OCI-LY7 (cell line): ENCODE measurements around the gene GVQW3. TPM values are rescaled to one million over a fixed set of nuclear protein-coding genes. Genes with fewer than 3 reads are reported as not detected.

Experiments
- BruUV-seq: library from RNA; stranded (reverse); fragments of 400-500 nt; replicated peaks from 2 replicates; lab custom pipeline; 2021; lab: Mats Ljungman, UMichigan
- CTCF ChIA-PET: fragments of 300-600 bp; sonication (Branson Sonifier 250); formaldehyde crosslinking; loops from one replicate; lab custom pipeline; 2022; ENCODE audit warnings: antibody characterized with exemption; ENCODE audit not compliant: unreplicated experiment; lab: Charles Lee
- POLR2A ChIA-PET: fragments of 300-600 bp; sonication (Branson Sonifier 250); formaldehyde crosslinking; loops from one replicate; lab custom pipeline; 2022; ENCODE audit warnings: antibody characterized with exemption; lab: Charles Lee
- DNase-seq: peaks from one replicate; pipeline ENCODE4 v3.0.0-alpha.2; 2015; ENCODE audit warnings: low spot score
- H2AFZ ChIP-seq: fragments of 200-600 bp; sonication (generic), shearing (Covaris generic); 2 replicates; pipeline ENCODE4 v1.6.1; 2014; ENCODE audit warnings: mild to moderate bottlenecking, antibody characterized with exemption, low read length, moderate library complexity
- H3K27ac ChIP-seq: fragments of 200-600 bp; sonication (generic); 2 replicates; pipeline ENCODE4 v1.5.1; 2014; ENCODE audit warnings: mixed run types, low read depth, mild to moderate bottlenecking, moderate library complexity, low read length, inconsistent platforms; ENCODE audit not compliant: poor library complexity, severe bottlenecking
- H3K36me3 ChIP-seq: fragments of 200-600 bp; sonication (generic); 2 replicates; pipeline ENCODE4 v1.6.1; 2014; ENCODE audit warnings: mild to moderate bottlenecking, antibody characterized with exemption, low read length, moderate library complexity, mixed read lengths; ENCODE audit not compliant: insufficient read depth
- H3K4me1 ChIP-seq: fragments of 200-600 bp; sonication (generic); 2 replicates; pipeline ENCODE4 v1.5.1; 2014; ENCODE audit warnings: mild to moderate bottlenecking, low read length; ENCODE audit not compliant: insufficient read depth, poor library complexity, severe bottlenecking
- H3K4me2 ChIP-seq: fragments of 200-600 bp; sonication (generic); 2 replicates; pipeline ENCODE4 v1.6.1; 2014; ENCODE audit warnings: mild to moderate bottlenecking, low read length
- H3K4me3 ChIP-seq: fragments of 200-600 bp; sonication (generic); 2 replicates; pipeline ENCODE4 v1.5.1; 2014; ENCODE audit warnings: mild to moderate bottlenecking, low read depth, low read length; ENCODE audit not compliant: poor library complexity, severe bottlenecking
- H3K79me2 ChIP-seq: fragments of 200-600 bp; sonication (generic); 2 replicates; pipeline ENCODE4 v1.6.1; 2016; ENCODE audit warnings: low read depth, mild to moderate bottlenecking, low read length, moderate library complexity, mixed read lengths; ENCODE audit not compliant: insufficient read depth
- H3K9me2 ChIP-seq: fragments of 200-600 bp; sonication (generic); 2 replicates; pipeline ENCODE4 v1.6.1; 2016; ENCODE audit warnings: mild to moderate bottlenecking, low read length, mixed read lengths; ENCODE audit not compliant: insufficient read depth
- H3K9me3 ChIP-seq: fragments of 200-600 bp; sonication (generic); 2 replicates; pipeline ENCODE4 v1.6.1; 2014; ENCODE audit warnings: mild to moderate bottlenecking, mixed run types, low read length, mixed read lengths
- H4K20me1 ChIP-seq: fragments of 200-600 bp; sonication (generic); 2 replicates; pipeline ENCODE4 v1.6.1; 2014; ENCODE audit warnings: mild to moderate bottlenecking, antibody characterized with exemption, low read length, moderate library complexity, mixed read lengths; ENCODE audit not compliant: insufficient read depth
- EZH2phosphoT487 ChIP-seq: fragments of 200-600 bp; sonication (generic); IDR thresholded peaks from 2 replicates; pipeline ENCODE4 v1.6.1; 2018; ENCODE audit warnings: low read depth, borderline replicate concordance, mild to moderate bottlenecking, mixed run types, antibody characterized with exemption, low read length, moderate library complexity, mixed read lengths
- intact Hi-C: fragments of 100-400 bp; cut with micrococcal nuclease; formaldehyde crosslinking; loops from one replicate; pipeline ENCODE4 v1.10.0; 2022; ENCODE audit not compliant: unreplicated experiment
- total RNA-seq, 2 experiments: library from RNA; depleted of rRNA in 1 of 2; stranded (reverse); fragments of >200 nt in 1 of 2; shearing (Covaris generic) in 1 of 2; gene quantifications; 2 replicates each; pipeline ENCODE4 v1.2.3, GENCODE V29; 2014 to 2022
- TF ChIP-seq, protein P1 (sequence below): fragments of 200-600 bp; sonication (generic); conservative IDR thresholded peaks from 2 replicates; pipeline ENCODE4 v1.5.1; 2014; ENCODE audit warnings: mild to moderate bottlenecking, antibody characterized with exemption, low read length, moderate library complexity, mixed read lengths

Gene GVQW3
- total RNA-seq, 2 experiments from 2014 or later, result 15.4 to 16.5 TPM

- H3K79me2 ChIP-seq, result peaks cover 38% of the 10 kb centered on the region
- no peaks in the 10 kb centered on the region for H3K9me3 ChIP-seq
- H3K27ac ChIP-seq, result peak within 1 kb of the TSS; percentile 64
- ChIA-PET POLR2A (interaction anchor here (1.0 kb wide), 1 partner anchor 9 kb away, joined by 3 read pairs; no protein-coding TSS in a partner anchor), CTCF (interaction anchor here (0.5 kb wide), 1 partner anchor 860 kb away, joined by 4 read pairs; no protein-coding TSS in a partner anchor)
- peaks cover 34% of the 10 kb centered on the region for H3K36me3 ChIP-seq
- intact Hi-C loops, result loop anchor here (1.0 to 10.0 kb wide), 4 partner anchors 63 to 1550 kb away; partner anchors contain the start of genes GVQW3, INTS4, LRRC32 and THAP12
- peak within 1 kb of the TSS; percentile 93 for H3K4me2 ChIP-seq
- TF ChIP-seq, protein P1, sequence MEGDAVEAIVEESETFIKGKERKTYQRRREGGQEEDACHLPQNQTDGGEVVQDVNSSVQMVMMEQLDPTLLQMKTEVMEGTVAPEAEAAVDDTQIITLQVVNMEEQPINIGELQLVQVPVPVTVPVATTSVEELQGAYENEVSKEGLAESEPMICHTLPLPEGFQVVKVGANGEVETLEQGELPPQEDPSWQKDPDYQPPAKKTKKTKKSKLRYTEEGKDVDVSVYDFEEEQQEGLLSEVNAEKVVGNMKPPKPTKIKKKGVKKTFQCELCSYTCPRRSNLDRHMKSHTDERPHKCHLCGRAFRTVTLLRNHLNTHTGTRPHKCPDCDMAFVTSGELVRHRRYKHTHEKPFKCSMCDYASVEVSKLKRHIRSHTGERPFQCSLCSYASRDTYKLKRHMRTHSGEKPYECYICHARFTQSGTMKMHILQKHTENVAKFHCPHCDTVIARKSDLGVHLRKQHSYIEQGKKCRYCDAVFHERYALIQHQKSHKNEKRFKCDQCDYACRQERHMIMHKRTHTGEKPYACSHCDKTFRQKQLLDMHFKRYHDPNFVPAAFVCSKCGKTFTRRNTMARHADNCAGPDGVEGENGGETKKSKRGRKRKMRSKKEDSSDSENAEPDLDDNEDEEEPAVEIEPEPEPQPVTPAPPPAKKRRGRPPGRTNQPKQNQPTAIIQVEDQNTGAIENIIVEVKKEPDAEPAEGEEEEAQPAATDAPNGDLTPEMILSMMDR, result no peak
- no peak for TF ChIP-seq EZH2phosphoT487
- DNase-seq, result peak; percentile 97
- H3K4me1 ChIP-seq, result peaks cover 19% of the 10 kb centered on the region
- H3K9me2 ChIP-seq, result no peaks in the 10 kb centered on the region
- BruUV-seq, result no TSS peak
- H3K4me3 ChIP-seq, result peak within 1 kb of the TSS; percentile 99
- H4K20me1 ChIP-seq, result peaks cover 12% of the 10 kb centered on the region; the same call in 1 of the 2 replicates
- peak within 1 kb of the TSS; percentile 93 for H2AFZ ChIP-seq
These were observed 63.4 kb downstream of the GVQW3 start, which contains the start of gene EMSY for GRCh38 chr11:76444384-76445120. TSS of gene EMSY (plus strand) at chr11:76445018. CDS start at chr11:76446939, 1,921 bp downstream.

DNA sequence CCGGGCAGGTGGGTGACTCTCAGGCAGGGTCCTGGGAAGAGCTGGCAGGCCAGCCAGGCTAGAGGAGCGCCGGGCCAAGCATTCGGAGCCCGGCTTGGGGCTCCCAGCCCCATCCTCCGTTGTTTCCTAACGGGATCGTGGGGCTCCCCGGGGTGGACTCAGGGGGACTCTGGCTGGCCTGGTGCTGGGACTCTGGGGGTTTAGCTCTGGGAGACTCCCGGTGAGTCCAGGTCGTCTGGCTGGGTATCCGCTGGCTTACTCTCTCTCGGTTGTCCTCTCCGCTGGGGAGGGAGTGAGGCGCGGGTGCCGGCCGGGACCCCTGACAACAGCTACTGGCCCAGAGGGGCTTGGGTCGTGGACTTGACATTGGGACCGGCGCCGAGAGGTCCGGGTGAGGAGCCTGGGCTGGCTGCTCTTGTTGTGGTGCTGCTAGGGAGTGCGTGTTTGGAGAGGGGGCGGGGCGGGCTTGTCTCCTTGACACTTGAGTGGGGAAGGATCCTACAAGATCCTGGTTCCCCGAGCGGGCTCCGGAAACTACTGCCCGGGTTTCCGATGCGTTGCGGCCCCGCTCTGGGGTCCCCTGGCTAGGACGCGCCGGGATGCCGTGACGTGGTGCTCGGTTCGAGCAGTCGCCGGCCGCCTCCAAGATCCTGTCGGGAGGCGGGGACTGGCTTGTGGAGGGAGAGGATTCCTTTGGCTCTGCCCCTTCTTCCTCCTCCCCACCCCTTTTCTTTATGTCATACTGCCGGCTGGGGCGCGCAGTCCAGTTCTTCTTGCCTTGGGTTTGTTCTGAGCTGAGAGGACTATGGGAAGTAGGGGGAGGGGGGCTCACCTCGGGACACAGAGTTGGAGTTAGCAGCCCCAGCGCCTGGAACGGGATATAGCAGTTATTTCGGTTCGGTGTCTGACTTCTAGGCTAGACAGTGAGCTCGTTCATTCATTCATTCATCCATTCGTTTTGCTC, 64.3 kb downstream of the GVQW3 start:
- H3K79me2 ChIP-seq, result peaks cover 38% of the 10 kb centered on the region
- H3K27ac ChIP-seq, result peak overlapping the region; percentile 64
- peaks cover 19% of the 10 kb centered on the region for H3K4me1 ChIP-seq
- H3K4me2 ChIP-seq, result peak overlapping the region; percentile 93
- ChIA-PET CTCF (no interaction called here), POLR2A (interaction anchor here (0.6 to 1.0 kb wide), 3 partner anchors 21 to 818 kb away, joined by 3 to 4 read pairs (median 3); no protein-coding TSS in a partner anchor)
- DNase-seq, result peak; percentile 32
- H4K20me1 ChIP-seq, result peaks cover 12% of the 10 kb centered on the region; the same call in 1 of the 2 replicates
- H3K9me2 ChIP-seq, result no peaks in the 10 kb centered on the region
- BruUV-seq, result no TSS peak
- TF ChIP-seq, protein P1, result no peak
- no peak for TF ChIP-seq EZH2phosphoT487
- H2AFZ ChIP-seq, result peak overlapping the region; percentile 93
- intact Hi-C loops, result loop anchor here (10.0 kb wide), 1 partner anchor 1549 kb away; the partner anchor contains the start of gene INTS4
- peaks cover 42% of the 10 kb centered on the region for H3K36me3 ChIP-seq
- peak overlapping the region; percentile 99 for H3K4me3 ChIP-seq
- no peaks in the 10 kb centered on the region for H3K9me3 ChIP-seq
